Stimulated activated CD8-positive, alpha-beta memory T cell treated with anti-CD3 and anti-CD28 coated beads, Interleukin-15, amount 100 ng/mL, for 48 hours (primary cell): ENCODE results near the gene ACSBG1.

Experiments used
- DNase-seq, 2 donors: peaks; one replicate each; pipeline ENCODE4 v3.0.0-alpha.2; 2020; ENCODE audit warnings: low read depth in 2 of 2

Gene ACSBG1

GRCh38 chr15:78222745-78223395 lies 11.5 kb downstream of the ACSBG1 start:
- DNase-seq: no peak

- no peak for DNase-seq
Observed at GRCh38 chr15:78220713-78221112, 13.7 kb downstream of the ACSBG1 start.

- no peak for DNase-seq
Observed at GRCh38 chr15:78216276-78217104, 17.9 kb downstream of the ACSBG1 start.

DNA sequence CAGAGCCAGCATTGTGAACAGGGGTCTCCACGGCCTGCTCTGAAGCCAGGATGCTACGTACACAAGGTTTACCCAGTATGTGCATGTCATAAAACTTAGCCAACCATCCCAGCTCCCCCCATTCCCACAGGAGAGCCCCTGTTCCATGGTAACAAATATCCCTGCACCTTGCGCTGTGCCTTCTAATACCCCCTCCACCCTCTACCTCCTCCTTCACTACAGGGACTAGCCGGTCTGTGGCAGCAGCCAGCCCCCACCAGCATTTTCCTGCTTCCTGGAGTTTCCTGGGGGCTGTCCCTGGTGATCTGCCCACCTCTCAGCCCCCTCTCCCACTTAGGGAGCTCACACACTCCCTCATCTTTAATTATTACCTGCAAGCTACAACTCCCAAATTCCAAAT lies 20.4 kb downstream of the ACSBG1 start:
- DNase-seq: no peak

GRCh38 chr15:78213425-78213750 lies 21.0 kb downstream of the ACSBG1 start:
- DNase-seq: no peak

DNA sequence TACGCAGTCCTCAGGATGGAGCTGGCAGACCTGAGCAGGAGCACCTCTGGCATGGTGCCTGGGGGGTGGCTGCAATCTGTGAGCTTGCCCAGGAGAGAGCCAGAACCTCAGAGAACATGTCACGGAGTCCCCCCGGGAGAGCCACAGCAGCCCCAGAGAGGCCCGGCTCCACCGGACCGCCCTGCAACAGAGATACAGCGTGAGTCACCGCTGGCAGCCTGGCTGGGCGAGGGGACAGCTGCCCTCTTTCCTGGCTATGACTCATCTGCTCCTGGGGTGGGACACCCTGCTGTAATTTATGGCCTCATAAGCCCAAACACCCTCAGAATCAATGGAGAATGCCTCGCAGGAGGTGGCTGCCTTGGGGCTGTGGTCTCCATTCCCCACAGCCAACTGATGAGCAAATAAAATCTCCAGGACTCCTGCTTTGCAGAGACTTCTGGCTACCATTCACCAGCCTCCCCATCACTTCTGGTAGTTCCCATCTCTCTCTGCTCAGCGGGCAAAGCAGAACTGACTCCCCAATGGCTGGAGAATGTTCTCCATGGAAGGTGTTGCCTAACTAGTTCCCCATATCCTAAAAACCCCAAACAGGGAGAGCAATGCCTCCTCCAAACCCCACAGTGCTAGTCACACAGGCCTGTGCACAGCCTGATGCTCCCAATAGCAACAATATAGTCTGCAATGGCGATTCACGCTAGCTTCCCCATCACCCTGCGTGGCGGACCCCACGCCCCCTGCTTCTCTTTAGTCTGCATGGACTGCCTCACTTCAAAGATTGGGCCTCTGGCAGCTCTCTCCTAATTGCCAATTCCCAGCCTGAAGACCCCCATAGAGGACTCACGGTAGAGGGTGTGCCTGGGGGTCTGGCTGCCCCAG lies 21.6 kb downstream of the ACSBG1 start:
- DNase-seq: no peak

- DNase-seq: no peak
Observed at GRCh38 chr15:78212008-78212407, 22.4 kb downstream of the ACSBG1 start.

- DNase-seq: no peak
Observed at GRCh38 chr15:78211189-78211921, 23.0 kb downstream of the ACSBG1 start.

- no peak for DNase-seq
Observed at GRCh38 chr15:78210349-78210717, 24.0 kb downstream of the ACSBG1 start.

DNA sequence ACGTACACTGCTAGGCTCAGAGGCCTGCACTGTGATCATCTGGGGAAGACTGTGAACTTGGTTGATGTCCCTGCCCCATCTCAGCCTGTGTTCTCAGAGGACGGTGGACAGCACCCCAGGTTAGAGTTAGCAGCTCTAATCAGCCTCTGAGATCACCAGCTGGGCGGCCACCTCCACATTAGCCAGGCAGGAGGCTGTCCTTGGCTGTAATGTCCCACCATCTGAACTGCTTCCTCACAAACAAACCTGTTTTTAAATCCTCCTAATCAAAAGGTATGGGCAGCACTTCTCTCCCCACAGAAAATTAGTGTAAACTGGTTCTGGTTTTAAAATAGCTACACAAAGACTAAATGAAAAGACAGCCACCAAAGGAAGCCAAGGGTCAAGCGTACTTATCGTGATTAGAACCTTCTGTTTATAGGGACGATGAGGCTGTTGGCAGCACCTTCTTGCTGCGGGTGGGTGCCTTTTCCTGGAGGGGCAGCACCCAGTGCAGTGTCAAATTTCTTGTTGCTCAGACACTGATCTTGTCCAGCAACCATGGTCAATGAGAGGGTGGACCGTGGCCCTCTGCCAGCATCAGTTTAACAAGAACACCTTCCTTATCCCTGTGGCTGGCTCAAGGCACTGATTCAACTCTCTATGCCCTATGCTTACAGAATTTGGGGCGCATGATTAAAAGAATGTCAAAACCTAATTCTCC lies 24.6 kb downstream of the ACSBG1 start:
- DNase-seq: no peak

DNA sequence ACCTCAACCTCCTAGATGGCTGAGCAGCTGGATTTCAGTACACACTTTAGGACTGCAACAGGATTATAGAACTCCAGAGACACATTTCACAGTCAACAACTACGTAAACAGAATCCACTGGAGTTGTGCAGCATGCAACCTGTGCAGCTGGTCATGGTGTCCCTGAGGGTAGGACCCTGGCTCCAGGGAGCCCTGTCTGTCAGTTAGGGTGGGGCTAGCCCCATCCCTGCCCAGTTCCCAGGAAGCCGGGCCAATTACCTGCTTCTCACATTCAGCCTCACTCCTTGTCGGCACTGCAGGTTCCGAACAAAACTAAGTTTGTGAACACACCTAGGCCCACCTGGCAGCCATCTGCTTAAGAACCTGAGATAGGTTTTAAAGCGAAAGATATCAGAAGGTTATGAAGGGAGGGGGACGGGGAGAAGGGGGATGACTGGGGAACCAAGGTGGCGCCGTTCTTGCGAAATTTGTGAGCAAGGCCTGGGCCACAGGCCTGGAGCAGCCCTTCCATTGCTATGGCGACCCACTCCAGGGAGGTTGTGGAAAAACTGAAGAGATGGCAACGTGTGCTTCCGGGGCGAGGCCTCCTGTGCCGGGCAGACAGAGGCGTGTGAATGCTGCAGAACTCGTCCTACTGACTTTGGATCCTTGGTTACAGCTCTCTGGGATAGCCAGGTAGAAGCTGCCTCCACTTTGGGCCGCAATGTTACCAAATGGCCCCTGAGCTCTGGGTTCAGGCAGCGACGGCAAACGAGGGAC lies 25.3 kb downstream of the ACSBG1 start:
- DNase-seq: no peak

- no peak for DNase-seq
Observed at GRCh38 chr15:78208341-78208844, 26.0 kb downstream of the ACSBG1 start.

DNA sequence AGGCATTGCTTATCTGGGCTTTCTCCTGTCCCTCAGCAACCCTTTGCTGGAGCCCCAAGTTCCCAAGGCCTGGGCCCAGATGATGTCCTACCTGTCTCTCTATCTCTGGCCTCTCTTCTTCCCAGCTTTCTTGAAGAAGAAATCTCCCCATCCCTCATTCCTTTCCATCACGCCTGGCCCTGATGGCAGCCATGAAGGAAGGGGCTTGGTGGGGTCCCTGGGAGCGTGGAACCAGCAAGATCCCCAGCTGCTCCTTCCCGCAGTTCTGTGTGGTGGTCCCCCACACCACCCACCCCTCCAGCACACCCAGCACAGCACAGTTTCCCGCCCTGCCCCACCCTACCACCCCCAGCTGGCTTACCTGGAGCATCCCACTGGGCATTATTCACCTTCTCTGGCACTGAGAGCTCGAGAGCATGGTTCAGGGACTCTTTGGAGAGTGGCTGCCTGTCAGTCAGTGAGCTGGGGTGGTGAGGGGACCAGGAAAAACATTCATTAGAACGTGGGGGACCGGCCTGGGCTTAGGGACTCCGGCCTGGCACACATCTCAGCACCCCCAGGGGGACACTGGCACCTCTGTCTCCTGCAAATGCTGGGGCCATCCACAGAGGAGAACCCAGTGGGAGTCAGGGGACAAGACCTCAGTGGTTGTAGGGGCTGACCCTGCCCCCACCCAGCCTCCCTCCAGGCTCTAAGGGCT lies 26.6 kb downstream of the ACSBG1 start:
- DNase-seq: no peak

- no peak for DNase-seq
Observed at GRCh38 chr15:78207110-78207458, 27.3 kb downstream of the ACSBG1 start.

DNA sequence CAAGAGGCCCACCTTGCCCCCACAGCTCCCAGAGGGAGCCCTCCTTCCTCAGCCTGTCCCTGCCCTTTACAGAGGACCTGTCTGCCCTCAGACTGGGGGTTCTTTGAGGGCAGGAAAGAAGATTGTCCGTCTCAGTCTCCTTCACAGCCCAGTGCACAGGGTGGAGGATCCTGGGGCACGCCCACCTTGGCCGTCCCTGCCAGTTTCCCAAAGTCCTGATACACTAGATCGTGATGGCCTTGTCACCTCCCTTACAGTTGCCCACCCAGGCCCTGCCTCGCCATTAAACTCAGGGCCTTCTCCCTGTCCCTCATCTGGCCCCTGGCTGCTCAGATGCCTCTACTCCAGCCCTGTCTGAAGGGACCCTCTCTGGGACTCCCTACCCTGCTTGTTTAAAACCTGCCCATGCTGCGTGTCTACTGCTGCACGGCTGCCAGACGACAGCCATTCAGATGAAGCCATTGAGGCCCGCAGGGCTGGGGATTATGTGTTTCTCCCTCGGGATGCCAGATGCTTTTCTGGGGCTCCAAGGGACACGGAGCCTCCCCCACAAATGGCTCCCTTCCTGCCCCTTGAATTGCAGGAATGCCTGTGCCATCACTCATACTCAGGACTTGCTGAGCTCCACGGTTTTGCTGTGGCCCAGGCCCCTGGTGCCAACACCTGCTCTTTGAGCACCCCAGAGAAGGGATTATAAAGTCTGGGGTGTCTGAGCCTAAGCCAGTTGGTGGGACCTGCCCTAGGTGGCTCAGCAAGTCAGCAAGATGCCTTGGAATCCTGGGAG lies 27.8 kb downstream of the ACSBG1 start:
- no peak for DNase-seq

DNA sequence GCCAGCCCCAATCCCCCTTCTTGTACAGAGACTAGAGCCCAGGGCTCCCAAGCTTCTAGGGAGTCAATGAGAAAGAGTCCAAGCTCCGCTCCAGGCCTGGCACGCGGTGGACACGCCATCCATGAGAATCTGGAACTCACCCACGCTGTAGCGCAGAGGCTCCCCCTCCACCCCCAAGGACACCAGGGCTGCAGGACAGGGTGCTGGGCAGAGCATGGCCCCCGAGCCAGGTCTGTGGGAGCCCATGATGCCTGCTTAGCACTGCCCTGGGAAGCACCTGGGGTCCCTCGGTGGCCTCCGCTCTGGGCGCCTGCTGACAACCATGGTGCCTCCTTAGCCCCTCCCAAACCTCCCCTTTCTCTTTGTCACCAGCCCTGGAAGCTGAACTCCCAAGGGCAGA lies 28.5 kb downstream of the ACSBG1 start:
- no peak for DNase-seq

GRCh38 chr15:78205337-78205736 lies 29.0 kb downstream of the ACSBG1 start:
- no peak for DNase-seq

- no peak for DNase-seq
Observed at GRCh38 chr15:78204351-78205309, 29.7 kb downstream of the ACSBG1 start.
